Gastrocnemius medialis (tissue), 4 donors: ENCODE measurements around the gene TMCO4. TPM values are rescaled to one million over a fixed set of nuclear protein-coding genes. Genes with fewer than 3 reads are reported as not detected.

Source experiments
- ATAC-seq, 2 donors: fragments of 150-250 bp; one replicate each; pipeline ENCODE4 v1.9.1; 2016
- DNase-seq, 2 donors: peaks; one replicate each; pipeline ENCODE4 v3.0.0-alpha.2; 2019
- H3K27ac ChIP-seq, 4 donors: fragments of 200-600 bp; sonication (generic); 1 replicate in 1 of 4; 2 replicates in 3 of 4; pipeline ENCODE4 v1.5.1; 2016 to 2018; ENCODE audit warnings: mild to moderate bottlenecking in 2 of 4, moderate library complexity in 1 of 4
- H3K27me3 ChIP-seq, 3 donors: fragments of 200-600 bp; sonication (generic) in 2 of 3; 1 replicate in 1 of 3; 2 replicates in 2 of 3; pipeline versions ENCODE4 v1.5.1 to v1.6.0; 2016 to 2019; ENCODE audit warnings: mild to moderate bottlenecking in 1 of 3, moderate library complexity in 1 of 3
- H3K36me3 ChIP-seq, 2 donors: fragments of 200-600 bp; sonication (generic) in 1 of 2; one replicate each; pipeline ENCODE4 v1.5.1; 2017 to 2018
- H3K4me1 ChIP-seq, 2 donors: fragments of 200-600 bp; sonication (generic) in 1 of 2; one replicate each; pipeline ENCODE4 v1.5.1; 2016 to 2017; ENCODE audit warnings: mild to moderate bottlenecking in 2 of 2
- H3K4me3 ChIP-seq, 4 donors: fragments of 200-600 bp; sonication (generic) in 3 of 4; 1 replicate in 1 of 4; 2 replicates in 3 of 4; pipeline ENCODE4 v1.5.1; 2016 to 2019; ENCODE audit warnings: mild to moderate bottlenecking in 2 of 4
- H3K9me3 ChIP-seq, 3 donors: fragments of 200-600 bp; sonication (generic) in 2 of 3; 1 replicate in 1 of 3; 2 replicates in 2 of 3; pipeline ENCODE4 v1.5.1; 2016 to 2019
- CTCF ChIP-seq, 5 experiments: fragments of 450-650 bp in 3 of 5; fragments of 200-600 bp in 2 of 5; sonication (generic) in 2 of 5; IDR thresholded peaks in 4 of 5; conservative IDR thresholded peaks in 1 of 5; 1 replicate in 4 of 5; 2 replicates in 1 of 5; pipeline ENCODE4 v1.5.1; 2016 to 2019; ENCODE audit warnings: antibody characterized with exemption in 5 of 5, mild to moderate bottlenecking in 3 of 5, moderate library complexity in 3 of 5
- POLR2A ChIP-seq, 2 donors: fragments of 450-650 bp; IDR thresholded peaks; one replicate each; pipeline ENCODE4 v1.6.1; 2017; ENCODE audit warnings: antibody characterized with exemption in 2 of 2, mild to moderate bottlenecking in 2 of 2, moderate library complexity in 2 of 2
- in situ Hi-C, 4 donors: fragments of 200-750 bp; cut with MboI; loops; one replicate each; pipeline versions ENCODE4 v1.15.0 to v1.8.0; 2017; ENCODE audit warnings: low sequenced_read_pairs in 4 of 4
- intact Hi-C: fragments of 100-400 bp; cut with DNase I; formaldehyde crosslinking; loops from one replicate; pipeline ENCODE4 v1.15.1; 2023; ENCODE audit warnings: low total_unique reads
- total RNA-seq, 4 donors: library from RNA; depleted of rRNA; stranded (reverse); fragments of >200 nt; gene quantifications; one replicate each; pipeline versions ENCODE4 v1.1.0 to v1.2.3, GENCODE V29; 2016

Gene TMCO4
- total RNA-seq, 4 donors from 2014 or later: 0.95 to 3.9 (median 2.4) TPM

- DNase-seq: peak; percentile 28 to 50
- Histone ChIP-seq H3K4me1 (no peaks in the 10 kb centered on the region), H3K4me3 (no peak overlapping the region), H3K27me3 (no peaks in the 10 kb centered on the region), H3K9me3 (no peaks in the 10 kb centered on the region), H3K27ac (no peak overlapping the region), H3K36me3 (no peaks in the 10 kb centered on the region)
- in situ Hi-C loops (no loop called here), intact Hi-C loops (loop anchor here (1.0 kb wide), 1 partner anchor 42 kb away; no protein-coding TSS in a partner anchor)
- TF ChIP-seq POLR2A (IDR thresholded peaks at IDR 0.05) (no peak), CTCF (IDR thresholded peaks at IDR 0.05 in 4 of 5, conservative IDR thresholded peaks at IDR 0.05 in 1 of 5) (peak; percentile 70 to 91 (median 85))
- ATAC-seq: peak; percentile 60 to 88
These were observed 95.2 kb downstream of the TMCO4 start for GRCh38 chr1:19704247-19705113.

- Histone ChIP-seq H3K4me3 (no peak overlapping the region), H3K27me3 (no peaks in the 10 kb centered on the region), H3K9me3 (no peaks in the 10 kb centered on the region), H3K36me3 (no peaks in the 10 kb centered on the region), H3K4me1 (no peaks in the 10 kb centered on the region), H3K27ac (no peak overlapping the region)
- no peak for DNase-seq
- intact Hi-C loops: no loop called here
- ATAC-seq: no peak
- in situ Hi-C loops: no loop called here
- no peak for TF ChIP-seq POLR2A (IDR thresholded peaks at IDR 0.05)
- TF ChIP-seq CTCF (IDR thresholded peaks at IDR 0.05 in 4 of 5, conservative IDR thresholded peaks at IDR 0.05 in 1 of 5): no peak
These were observed 96.4 kb downstream of the TMCO4 start for GRCh38 chr1:19703280-19703679.

GRCh38 chr1:19700079-19700777, 99.5 kb downstream of the TMCO4 start:
- in situ Hi-C loops (no loop called here), intact Hi-C loops (no loop called here)
- Histone ChIP-seq H3K27me3 (no peaks in the 10 kb centered on the region), H3K27ac (no peak overlapping the region), H3K36me3 (no peaks in the 10 kb centered on the region), H3K4me1 (no peaks in the 10 kb centered on the region), H3K9me3 (no peaks in the 10 kb centered on the region), H3K4me3 (no peak overlapping the region)
- ATAC-seq (no peak), DNase-seq (no peak)
- TF ChIP-seq POLR2A (IDR thresholded peaks at IDR 0.05) (no peak), CTCF (IDR thresholded peaks at IDR 0.05 in 4 of 5, conservative IDR thresholded peaks at IDR 0.05 in 1 of 5) (no peak)

- in situ Hi-C loops: no loop called here
These were observed 101.5 kb downstream of the TMCO4 start for GRCh38 chr1:19698181-19698580.

More at GRCh38 chr1:19698181-19698580, 101.5 kb downstream of the TMCO4 start:
- DNase-seq: no peak
- H3K4me3 ChIP-seq: no peak overlapping the region
- H3K27ac ChIP-seq: no peak overlapping the region
- TF ChIP-seq POLR2A (IDR thresholded peaks at IDR 0.05) (no peak), CTCF (IDR thresholded peaks at IDR 0.05 in 4 of 5, conservative IDR thresholded peaks at IDR 0.05 in 1 of 5) (no peak)
- no peak for ATAC-seq
- intact Hi-C loops: no loop called here
- H3K36me3 ChIP-seq: no peaks in the 10 kb centered on the region
- H3K4me1 ChIP-seq: no peaks in the 10 kb centered on the region
- no peaks in the 10 kb centered on the region for H3K9me3 ChIP-seq
- H3K27me3 ChIP-seq: no peaks in the 10 kb centered on the region
